Stimulated activated CD4-positive, alpha-beta T cell treated with anti-CD3 and anti-CD28 coated beads, TNF-alpha, amount 100 ng/mL, for 1 hour (primary cell): ENCODE results near the gene PHLDB3.
"Not testable (repeated sequence)": the region's sequence is repeated elsewhere in the genome, so short reads cannot be mapped to it uniquely, and the experiment has no call there.

Experiments used
- DNase-seq, 3 donors: peaks; one replicate each; pipeline ENCODE4 v3.0.0-alpha.2; 2020; ENCODE audit warnings: low read depth in 3 of 3, low spot score in 1 of 3

Gene PHLDB3

GRCh38 chr19:43504426-43505185 lies at the start of gene PHLDB3:
PHLDB3 (minus strand) TSS chr19:43504746; CDS start chr19:43504118, 628 bp downstream.
- peak in 1 of 3 donors; percentile 34 for DNase-seq

- no peak for DNase-seq
Measured at GRCh38 chr19:43553656-43554055, 49.1 kb upstream of the PHLDB3 start.

DNA sequence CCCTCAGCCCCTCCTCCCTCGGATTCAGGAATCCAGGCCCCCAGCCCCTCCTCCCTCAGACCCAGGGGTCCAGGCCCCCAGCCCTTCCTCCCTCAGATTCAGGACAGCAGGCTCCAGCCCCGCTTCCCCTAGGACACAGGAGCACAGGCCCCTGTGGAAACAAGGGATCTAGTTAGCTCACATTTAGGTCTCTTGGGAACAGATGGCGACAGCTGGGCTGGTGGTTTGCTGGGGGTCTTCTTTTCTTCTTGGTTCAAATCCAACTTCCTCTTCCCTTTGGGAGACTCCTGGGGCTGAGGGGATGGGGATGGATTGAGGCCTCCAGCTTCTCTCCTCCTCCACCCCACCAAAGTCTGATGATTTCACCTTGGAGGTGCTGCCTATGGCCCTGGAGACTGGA lies 48.1 kb upstream of the PHLDB3 start:
- no peak for DNase-seq

GRCh38 chr19:43552198-43552450 lies 47.6 kb upstream of the PHLDB3 start:
- no peak for DNase-seq

DNA sequence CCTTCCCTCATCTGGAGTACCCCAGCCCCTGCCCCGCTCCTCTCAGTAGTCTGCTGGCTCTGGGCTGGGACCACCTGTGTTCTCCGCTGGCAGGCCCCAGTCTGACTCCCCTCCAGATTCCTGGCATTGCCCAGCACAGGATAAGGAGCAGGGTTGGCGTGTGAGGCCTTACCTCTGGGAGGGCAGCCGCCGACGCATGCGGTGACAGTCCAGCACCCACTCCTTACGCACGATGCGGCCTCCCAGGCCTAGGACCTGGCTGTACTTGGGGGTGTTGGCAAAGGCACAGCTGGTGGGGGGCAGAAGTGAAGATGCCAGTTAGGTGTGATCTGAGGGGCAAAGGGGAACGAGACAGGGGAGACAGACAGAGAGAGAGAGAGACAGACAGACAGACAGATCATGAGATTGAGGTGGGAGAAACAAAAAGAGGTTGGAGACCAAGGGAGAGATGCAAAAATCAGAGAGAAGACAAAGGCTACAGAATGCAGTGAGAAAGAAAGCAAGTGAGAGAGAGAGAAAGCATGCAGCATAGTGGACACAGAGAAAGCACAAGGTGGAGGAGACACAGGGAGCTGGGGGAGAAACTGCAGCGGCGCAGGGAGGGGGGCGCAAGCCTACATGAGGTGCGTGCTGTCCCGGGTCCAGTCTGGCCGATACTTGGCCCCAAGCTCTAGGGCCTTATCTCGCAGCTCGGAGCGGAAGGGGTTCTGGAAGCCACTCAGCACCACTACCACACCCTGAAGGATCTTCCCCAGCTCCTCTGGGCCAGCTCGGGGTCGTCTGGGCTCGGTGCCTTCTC lies 47.1 kb upstream of the PHLDB3 start:
- DNase-seq: no peak

DNA sequence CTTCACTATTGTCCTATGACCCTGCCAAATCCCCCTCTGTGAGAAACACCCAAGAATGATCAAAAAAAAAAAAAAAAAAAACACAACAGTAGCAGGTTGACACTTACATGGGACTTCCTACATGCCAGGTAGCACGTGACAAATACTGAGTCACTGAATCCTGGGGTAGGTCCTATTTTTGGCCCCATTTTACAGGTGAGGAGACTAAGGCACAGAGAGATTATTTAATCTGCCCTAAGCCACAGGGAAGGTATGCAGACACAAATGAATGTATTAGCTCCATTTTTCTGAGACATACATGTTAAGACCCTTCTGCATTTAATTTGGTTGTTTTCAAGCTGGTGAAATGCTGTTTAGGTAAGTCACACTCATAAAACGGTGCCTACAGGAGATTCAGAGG lies 44.2 kb upstream of the PHLDB3 start:
- no peak for DNase-seq

DNA sequence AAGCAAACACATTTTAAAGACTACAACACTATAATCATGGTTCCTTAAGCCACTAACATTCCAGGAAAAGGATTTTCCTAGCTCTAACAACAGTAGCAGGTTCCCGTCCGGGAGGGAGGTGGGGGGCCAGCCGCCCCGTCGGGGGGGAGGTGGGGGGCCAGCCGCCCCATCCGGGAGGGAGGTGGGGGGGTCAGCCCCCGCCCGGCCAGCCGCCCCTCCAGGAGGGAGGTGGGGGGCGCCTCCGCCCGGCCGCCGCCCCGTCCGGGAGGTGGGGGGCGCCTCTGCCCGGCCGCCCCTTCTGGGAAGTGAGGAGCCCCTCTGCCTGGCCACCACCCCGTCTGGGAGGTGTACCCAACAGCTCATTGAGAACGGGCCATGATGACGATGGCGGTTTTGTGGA lies 43.4 kb upstream of the PHLDB3 start:
- DNase-seq: not testable (repeated sequence)

GRCh38 chr19:43546581-43546980 lies 42.0 kb upstream of the PHLDB3 start:
- DNase-seq: no peak

DNA sequence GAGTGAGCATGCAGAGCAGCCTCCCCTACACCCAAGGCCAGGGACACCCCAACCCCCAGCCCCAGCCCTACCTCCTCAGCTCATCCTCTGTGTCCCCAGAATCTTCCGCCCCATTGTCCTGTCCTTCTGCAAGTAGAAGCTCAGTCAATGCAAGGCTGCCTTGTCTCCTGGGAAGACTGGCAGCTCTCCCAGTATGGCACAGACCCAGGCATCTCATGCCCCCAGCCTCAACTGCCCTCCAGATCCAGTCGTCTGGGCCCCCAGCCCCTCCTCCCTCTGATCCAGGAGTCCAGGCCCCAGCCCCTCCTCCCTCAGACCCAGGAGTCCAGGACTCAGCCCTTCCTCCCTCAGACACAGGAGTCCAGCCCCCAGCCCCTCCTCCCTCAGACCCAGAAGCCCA lies 41.4 kb upstream of the PHLDB3 start:
- DNase-seq: no peak

DNA sequence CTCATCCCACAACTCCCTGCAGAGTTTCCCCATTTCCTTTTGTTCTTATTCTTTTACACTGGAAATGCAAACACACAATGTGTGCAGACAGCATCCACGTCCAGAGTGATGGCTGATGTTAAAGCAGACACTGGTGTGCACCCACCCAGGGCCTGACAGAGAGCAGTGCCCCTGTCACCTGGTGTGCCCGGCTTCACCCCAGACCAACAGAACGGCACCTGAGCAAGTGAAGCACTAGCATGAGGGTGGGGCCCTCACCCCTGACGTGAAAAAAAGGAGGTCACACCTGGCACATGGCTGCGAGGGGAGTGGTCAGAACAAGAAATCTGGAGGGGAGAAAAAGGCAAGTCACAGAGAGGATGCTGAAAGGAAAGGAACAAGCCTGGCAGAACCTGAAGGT lies 40.7 kb upstream of the PHLDB3 start:
- no peak for DNase-seq

GRCh38 chr19:43544077-43544476 lies 39.5 kb upstream of the PHLDB3 start:
- no peak for DNase-seq

DNA sequence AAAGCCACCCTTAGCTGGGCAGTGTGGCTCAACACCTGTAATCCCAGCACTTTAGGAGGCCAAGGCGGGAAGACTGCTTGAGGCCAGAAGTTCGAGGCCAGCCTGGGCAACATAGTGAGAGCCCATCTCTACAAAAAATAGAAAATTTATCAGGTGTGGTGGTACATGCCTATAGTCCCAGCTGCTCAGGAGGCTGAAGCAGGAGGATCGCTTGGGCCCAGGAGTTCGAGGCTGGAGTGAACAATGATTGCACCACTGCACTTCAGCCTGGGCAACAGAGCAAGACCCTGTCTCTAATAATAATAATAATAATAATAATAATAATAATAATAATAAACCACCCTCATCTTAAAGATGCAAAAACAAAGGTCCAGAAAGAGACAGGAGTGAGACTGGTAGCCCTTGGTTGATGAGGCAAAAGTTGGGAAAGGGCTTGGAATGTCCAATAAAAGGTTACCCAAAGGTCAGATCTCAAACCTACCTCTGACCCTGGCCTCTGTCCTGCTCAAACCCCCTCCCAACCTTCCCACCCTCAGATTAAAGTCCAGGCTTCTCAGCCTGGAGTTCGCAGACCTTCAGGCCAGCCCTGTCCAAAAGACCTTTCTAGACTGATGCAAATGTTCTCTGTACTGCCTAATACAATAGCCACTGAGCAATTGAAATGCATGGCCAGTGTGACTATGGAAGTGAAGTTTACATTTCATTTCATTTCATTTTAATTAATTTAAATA lies 37.5 kb upstream of the PHLDB3 start:
- DNase-seq: no peak

- DNase-seq: no peak
Measured at GRCh38 chr19:43540381-43540780, 35.8 kb upstream of the PHLDB3 start.

- DNase-seq: no peak
Measured at GRCh38 chr19:43538922-43539321, 34.4 kb upstream of the PHLDB3 start.

DNA sequence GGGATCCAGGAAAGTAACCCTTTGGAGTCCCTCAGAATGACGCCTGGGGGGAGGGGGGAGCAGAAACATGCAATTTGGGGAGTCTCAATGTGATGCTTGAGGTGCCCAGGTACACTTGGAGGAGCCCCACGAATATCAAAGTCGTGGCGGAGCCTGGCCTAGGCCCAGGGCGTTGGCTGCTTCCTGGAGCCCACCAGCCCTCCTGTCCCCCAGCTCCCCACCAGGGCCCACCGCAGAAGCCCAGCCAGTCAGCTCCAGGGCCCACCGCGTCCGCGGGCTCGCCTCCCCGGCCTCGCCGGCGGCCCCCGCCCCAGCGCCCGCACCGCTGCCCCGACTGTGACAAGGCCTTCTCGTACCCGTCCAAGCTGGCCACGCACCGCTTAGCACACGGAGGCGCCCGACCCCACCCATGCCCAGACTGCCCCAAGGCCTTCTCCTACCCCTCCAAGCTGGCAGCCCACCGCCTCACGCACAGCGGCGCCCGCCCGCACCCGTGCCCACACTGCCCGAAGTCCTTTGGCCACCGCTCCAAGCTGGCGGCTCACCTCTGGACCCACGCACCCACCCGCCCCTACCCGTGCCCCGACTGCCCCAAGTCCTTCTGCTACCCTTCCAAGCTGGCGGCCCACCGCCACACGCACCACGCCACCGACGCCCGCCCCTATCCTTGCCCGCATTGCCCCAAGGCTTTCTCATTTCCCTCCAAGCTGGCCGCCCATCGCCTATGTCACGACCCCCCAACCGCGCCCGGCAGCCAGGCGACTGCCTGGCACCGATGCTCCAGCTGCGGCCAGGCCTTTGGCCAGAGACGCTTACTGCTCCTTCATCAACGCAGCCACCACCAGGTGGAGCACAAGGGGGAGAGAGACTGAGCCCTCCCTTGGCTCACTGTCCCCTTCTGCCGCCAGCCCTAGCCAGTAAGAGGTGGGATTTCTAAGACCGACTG lies 30.5 kb upstream of the PHLDB3 start:
- DNase-seq: peak in 1 of 3 donors; percentile 21

DNA sequence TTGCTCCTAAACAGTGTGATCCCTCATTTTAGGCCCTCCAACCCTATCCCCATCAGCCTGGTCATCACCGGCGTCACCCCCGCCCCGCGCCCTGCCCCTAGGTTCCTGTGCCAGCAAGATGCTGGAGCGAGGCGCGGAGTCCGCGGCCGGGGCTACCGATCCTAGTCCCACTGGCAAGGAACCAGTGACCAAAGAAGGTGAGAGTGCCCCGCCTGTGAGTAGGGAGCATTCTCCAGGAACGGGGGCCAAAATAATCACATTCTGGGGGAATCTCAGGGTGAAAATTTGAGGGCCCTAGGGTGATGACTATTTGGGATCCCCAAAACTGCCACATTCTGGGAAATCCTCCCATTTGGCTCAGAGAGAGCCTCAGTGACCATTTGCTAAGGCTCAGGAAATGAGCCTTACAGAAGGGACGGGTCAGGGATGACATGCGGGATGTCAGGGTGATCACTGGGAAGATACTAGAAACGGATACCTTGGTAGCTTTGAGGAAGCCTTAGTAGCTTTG lies 29.8 kb upstream of the PHLDB3 start:
- no peak for DNase-seq

- DNase-seq: peak; percentile 84 to 85 (median 85)
Measured at GRCh38 chr19:43533546-43534304, 29.2 kb upstream of the PHLDB3 start.

GRCh38 chr19:43532962-43533545 lies 28.5 kb upstream of the PHLDB3 start, which contains the start of gene ZNF575:
ZNF575 (plus strand) TSS chr19:43533188; CDS start chr19:43534423, 1,235 bp downstream.
- DNase-seq: peak; percentile 54 to 73 (median 56)

- DNase-seq: no peak
Measured at GRCh38 chr19:43532571-43532961, 28.0 kb upstream of the PHLDB3 start.
